Esophagus muscularis mucosa (tissue), 4 donors: ENCODE data around the gene SLC39A11.

Source experiments
- EP300 ChIP-seq: sonication (generic); formaldehyde crosslinking; IDR thresholded peaks from one replicate; pipeline ENCODE4 v1.6.1; 2017; ENCODE audit warnings: antibody characterized with exemption
- POLR2A ChIP-seq: fragments of 450-650 bp; IDR thresholded peaks from one replicate; pipeline ENCODE4 v1.6.1; 2017; ENCODE audit warnings: antibody characterized with exemption, moderate library complexity, mild to moderate bottlenecking, low read depth
- POLR2AphosphoS5 ChIP-seq, 2 donors: sonication (generic); formaldehyde crosslinking; IDR thresholded peaks; one replicate each; pipeline ENCODE4 v1.6.1; 2017; ENCODE audit warnings: antibody characterized with exemption in 2 of 2
- TF ChIP-seq, protein P1 (sequence below), 3 experiments: fragments of 200-600 bp in 2 of 3; fragments of 450-650 bp in 1 of 3; sonication (generic) in 2 of 3; IDR thresholded peaks; one replicate each; pipeline ENCODE4 v1.5.1; 2017 to 2019; ENCODE audit warnings: antibody characterized with exemption in 3 of 3, mild to moderate bottlenecking in 2 of 3, moderate library complexity in 1 of 3

DNA sequence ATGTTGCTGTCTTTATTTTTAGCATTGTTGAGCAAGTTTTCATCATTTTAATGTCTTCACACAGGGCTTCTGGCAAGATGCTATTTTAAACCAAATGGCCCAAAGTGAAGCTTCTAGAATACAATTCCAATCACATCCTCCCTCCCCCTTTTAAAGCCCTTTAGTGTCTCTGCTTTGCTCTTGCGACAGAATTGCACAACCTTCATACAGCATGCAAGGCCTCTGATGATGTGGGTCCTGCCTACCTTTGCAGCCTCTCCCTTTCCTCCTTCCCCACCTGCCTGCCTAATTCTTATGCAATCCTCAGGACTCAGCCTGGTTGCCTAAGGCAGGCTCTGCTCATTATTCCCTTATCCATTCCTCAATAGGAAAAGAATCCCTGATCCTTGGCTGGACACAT, 381.7 kb downstream of the SLC39A11 start:
- TF ChIP-seq, protein P1, sequence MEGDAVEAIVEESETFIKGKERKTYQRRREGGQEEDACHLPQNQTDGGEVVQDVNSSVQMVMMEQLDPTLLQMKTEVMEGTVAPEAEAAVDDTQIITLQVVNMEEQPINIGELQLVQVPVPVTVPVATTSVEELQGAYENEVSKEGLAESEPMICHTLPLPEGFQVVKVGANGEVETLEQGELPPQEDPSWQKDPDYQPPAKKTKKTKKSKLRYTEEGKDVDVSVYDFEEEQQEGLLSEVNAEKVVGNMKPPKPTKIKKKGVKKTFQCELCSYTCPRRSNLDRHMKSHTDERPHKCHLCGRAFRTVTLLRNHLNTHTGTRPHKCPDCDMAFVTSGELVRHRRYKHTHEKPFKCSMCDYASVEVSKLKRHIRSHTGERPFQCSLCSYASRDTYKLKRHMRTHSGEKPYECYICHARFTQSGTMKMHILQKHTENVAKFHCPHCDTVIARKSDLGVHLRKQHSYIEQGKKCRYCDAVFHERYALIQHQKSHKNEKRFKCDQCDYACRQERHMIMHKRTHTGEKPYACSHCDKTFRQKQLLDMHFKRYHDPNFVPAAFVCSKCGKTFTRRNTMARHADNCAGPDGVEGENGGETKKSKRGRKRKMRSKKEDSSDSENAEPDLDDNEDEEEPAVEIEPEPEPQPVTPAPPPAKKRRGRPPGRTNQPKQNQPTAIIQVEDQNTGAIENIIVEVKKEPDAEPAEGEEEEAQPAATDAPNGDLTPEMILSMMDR (IDR thresholded peaks at IDR 0.05), result no peak
- TF ChIP-seq EP300 (no peak), POLR2A (no peak), POLR2AphosphoS5 (IDR thresholded peaks at IDR 0.05) (no peak)
